Keratinocyte (primary cell): ENCODE results near the gene FOXD2.

Experiments used
- EZH2 ChIP-seq: IDR thresholded peaks from one replicate; pipeline ENCODE4 v1.6.1; 2012; ENCODE audit warnings: inconsistent platforms, mild to moderate bottlenecking, low read length, moderate library complexity
- TF ChIP-seq, protein P1 (sequence below), 3 experiments: IDR thresholded peaks in 1 of 3; conservative IDR thresholded peaks in 1 of 3; optimal IDR thresholded peaks in 1 of 3; 2 replicates in 2 of 3; 3 replicates in 1 of 3; pipeline versions ENCODE3 to v1.5.1; 2011; ENCODE audit warnings: low read length in 3 of 3, mild to moderate bottlenecking in 3 of 3, moderate library complexity in 2 of 3, control low read depth in 1 of 3, inconsistent platforms in 1 of 3; ENCODE audit not compliant: insufficient read depth in 2 of 3; ENCODE audit errors: extremely low read depth in 1 of 3

DNA sequence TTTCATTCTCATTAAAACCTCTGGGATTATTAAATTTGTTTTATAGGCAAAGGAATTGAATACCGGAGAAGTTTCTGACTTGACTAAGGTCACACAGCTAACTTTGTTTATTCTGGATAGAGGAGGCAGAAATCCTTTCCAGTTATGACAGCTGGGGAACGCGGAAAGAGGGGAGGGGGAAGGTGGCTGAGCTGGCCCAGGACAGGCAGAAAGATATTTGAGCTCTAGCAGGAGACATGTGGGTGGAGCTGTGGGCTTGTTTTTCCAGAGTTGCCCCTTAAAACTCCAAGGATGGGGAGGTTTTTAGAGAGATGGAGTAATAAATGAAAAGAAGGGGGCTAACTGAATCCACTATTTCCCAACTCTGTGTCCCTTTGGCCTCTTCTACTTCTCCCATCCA, 27.8 kb downstream of the FOXD2 start:
- TF ChIP-seq, protein P1, sequence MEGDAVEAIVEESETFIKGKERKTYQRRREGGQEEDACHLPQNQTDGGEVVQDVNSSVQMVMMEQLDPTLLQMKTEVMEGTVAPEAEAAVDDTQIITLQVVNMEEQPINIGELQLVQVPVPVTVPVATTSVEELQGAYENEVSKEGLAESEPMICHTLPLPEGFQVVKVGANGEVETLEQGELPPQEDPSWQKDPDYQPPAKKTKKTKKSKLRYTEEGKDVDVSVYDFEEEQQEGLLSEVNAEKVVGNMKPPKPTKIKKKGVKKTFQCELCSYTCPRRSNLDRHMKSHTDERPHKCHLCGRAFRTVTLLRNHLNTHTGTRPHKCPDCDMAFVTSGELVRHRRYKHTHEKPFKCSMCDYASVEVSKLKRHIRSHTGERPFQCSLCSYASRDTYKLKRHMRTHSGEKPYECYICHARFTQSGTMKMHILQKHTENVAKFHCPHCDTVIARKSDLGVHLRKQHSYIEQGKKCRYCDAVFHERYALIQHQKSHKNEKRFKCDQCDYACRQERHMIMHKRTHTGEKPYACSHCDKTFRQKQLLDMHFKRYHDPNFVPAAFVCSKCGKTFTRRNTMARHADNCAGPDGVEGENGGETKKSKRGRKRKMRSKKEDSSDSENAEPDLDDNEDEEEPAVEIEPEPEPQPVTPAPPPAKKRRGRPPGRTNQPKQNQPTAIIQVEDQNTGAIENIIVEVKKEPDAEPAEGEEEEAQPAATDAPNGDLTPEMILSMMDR (optimal IDR thresholded peaks at IDR 0.05 in 1 of 3, IDR thresholded peaks at IDR 0.05 in 1 of 3, conservative IDR thresholded peaks at IDR 0.05 in 1 of 3; ENCODE audit: extremely low read depth in 1 of 3, insufficient read depth in 2 of 3, low read length in 3 of 3), result no peak
- TF ChIP-seq EZH2, result no peak
